SK-N-SH treated with all-trans-retinoic acid at 6 μM for 48 hours (cell line): Measurements from ENCODE around the gene SMPD3.

ENCODE experiments used
- CSRNP3 ChIP-seq: fragments of 250-450 bp; sonication (Bioruptor Pico); IDR thresholded peaks from 2 replicates; pipeline ENCODE4 v1.5.1; 2021; ENCODE audit warnings: mild to moderate bottlenecking, moderate library complexity
- TCF4 ChIP-seq: fragments of 250-450 bp; sonication (Bioruptor Pico); IDR thresholded peaks from 2 replicates; pipeline ENCODE4 v1.8.0; 2021; ENCODE audit warnings: mild to moderate bottlenecking, moderate library complexity, borderline replicate concordance

- no peak for TF ChIP-seq TCF4 (CRISPR knock-in tag)
- TF ChIP-seq CSRNP3: no peak
Measured at GRCh38 chr16:68432701-68433100, 15.6 kb downstream of the SMPD3 start.
